Left lobe of liver (tissue), 1 donor: ENCODE results near the gene SOS2. TPM values are rescaled to one million over a fixed set of nuclear protein-coding genes. Genes with fewer than 3 reads are reported as not detected.

Source experiments
- total RNA-seq: library from RNA; stranded (reverse); gene quantifications from one replicate; pipeline ENCODE4 v1.2.1, GENCODE V29; 2021
- donor health status: DM: no; HTN: yes; CAD: no.

Gene SOS2
- total RNA-seq, 1 donor from 2014 or later = 9.9 TPM

Other genes starting within 250 kb of the SOS2 start
- 3.8 TPM for gene VCPKMT, start 115.0 kb downstream of the SOS2 start, total RNA-seq
- gene L2HGDH, start 80.7 kb upstream of the SOS2 start, total RNA-seq = 9.2 TPM
- gene DMAC2L, start 80.7 kb upstream of the SOS2 start, total RNA-seq = 8.0 TPM
- gene CDKL1, start 165.3 kb upstream of the SOS2 start, total RNA-seq = 0.81 TPM